Kidney (tissue), 14 donors: ENCODE measurements around the gene MAGI1. TPM values are rescaled to one million over a fixed set of nuclear protein-coding genes. Genes with fewer than 3 reads are reported as not detected.
"Not testable (repeated sequence)": the region's sequence is repeated elsewhere in the genome, so short reads cannot be mapped to it uniquely, and the experiment has no call there.

ENCODE experiments used
- DNase-seq, 5 donors: peaks; one replicate each; pipeline ENCODE4 v3.0.0-alpha.2; 2013 to 2020
- FAIRE-seq: peaks from 2 replicates; lab custom pipeline; 2012; peaks lifted over from hg19 to GRCh38; lab: Jason Lieb, UNC
- H3K27ac ChIP-seq, 2 donors: one replicate each; pipeline ENCODE4 v1.7.0; 2013; ENCODE audit warnings: low read depth in 2 of 2, low read length in 2 of 2, inconsistent platforms in 1 of 2
- H3K27me3 ChIP-seq: one replicate; pipeline ENCODE4 v1.7.1; 2013; ENCODE audit warnings: low read length, inconsistent platforms; ENCODE audit not compliant: control insufficient read depth, insufficient read depth
- H3K36me3 ChIP-seq, 3 donors: one replicate each; pipeline versions ENCODE4 v1.7.0 to v1.7.1; 2013; ENCODE audit warnings: low read length in 3 of 3, control low read depth in 1 of 3, inconsistent platforms in 1 of 3; ENCODE audit not compliant: insufficient read depth in 3 of 3, control insufficient read depth in 2 of 3
- H3K4me1 ChIP-seq, 3 donors: one replicate each; pipeline versions ENCODE4 v1.7.0 to v1.7.1; 2013; ENCODE audit warnings: low read length in 3 of 3, inconsistent platforms in 1 of 3, low read depth in 1 of 3; ENCODE audit not compliant: control insufficient read depth in 2 of 3, insufficient read depth in 2 of 3
- H3K4me3 ChIP-seq, 3 donors: one replicate each; pipeline versions ENCODE4 v1.7.0 to v1.8.1; 2013; ENCODE audit warnings: low read length in 3 of 3, control low read depth in 1 of 3, inconsistent platforms in 1 of 3
- H3K9ac ChIP-seq, 3 donors: one replicate each; pipeline versions ENCODE4 v1.7.0 to v1.7.1; 2013; ENCODE audit warnings: low read length in 3 of 3, control low read depth in 1 of 3, inconsistent platforms in 1 of 3
- H3K9me3 ChIP-seq, 3 donors: one replicate each; pipeline versions ENCODE4 v1.7.0 to v1.7.1; 2013; ENCODE audit warnings: low read length in 3 of 3, control low read depth in 1 of 3, inconsistent platforms in 1 of 3; ENCODE audit not compliant: control insufficient read depth in 2 of 3, insufficient read depth in 1 of 3
- CTCF ChIP-seq: IDR thresholded peaks from 3 replicates; pipeline ENCODE4 v1.5.1; 2012; ENCODE audit warnings: mild to moderate bottlenecking, moderate library complexity, borderline replicate concordance; ENCODE audit not compliant: insufficient read depth; ENCODE audit errors: extremely low read depth
- intact Hi-C: fragments of 100-400 bp; cut with DNase I; formaldehyde crosslinking; loops from one replicate; pipeline ENCODE4 v1.11.1; 2022
- polyA plus RNA-seq: library from polyadenylated mRNA; stranded (reverse); fragments of 350-450 nt; fragmentation: Illumina TruSeq; extraction: RNeasy Lipid Tissue Mini Kit (QIAGEN cat#74804); gene quantifications from one replicate; pipeline ENCODE4 v1.2.3, GENCODE V29; 2014; ENCODE audit warnings: low read depth, low replicate concordance; ENCODE audit not compliant: insufficient read depth
- total RNA-seq: library from RNA; stranded (reverse); fragmentation: NEBNext Ultra II Directional; extraction: Animal tissue kit (Norgen Biotek cat#: 25700); gene quantifications from one replicate; pipeline ENCODE4 v1.2.1, GENCODE V29; 2021
- donor health status: control.
- donor health status: control.
- donor health status: control.
- donor health status: control.
- donor health status: control.
- donor health status: DM: yes; HTN: yes; CAD: no.
- donor health status: Normal renal cell carcinoma (clear cell type).

MAGI1 gene
- total and polyA plus RNA-seq, 2 donors from 2014 or later = 8.2 to 42.8 TPM

- no peaks in the 10 kb centered on the region for H3K27me3 ChIP-seq
- H3K9me3 ChIP-seq = no peaks in the 10 kb centered on the region
- H3K9ac ChIP-seq = no peak overlapping the region
- no peak overlapping the region for H3K27ac ChIP-seq
- H3K4me1 ChIP-seq = no peaks in the 10 kb centered on the region
- no peak for DNase-seq
- FAIRE-seq = no peak
- no peak overlapping the region for H3K4me3 ChIP-seq
- no peaks in the 10 kb centered on the region for H3K36me3 ChIP-seq
- no peak for TF ChIP-seq CTCF
- intact Hi-C loops = no loop called here
Measured at GRCh38 chr3:65893631-65894030, 145.1 kb downstream of the MAGI1 start.

GRCh38 chr3:65891477-65891876 lies 147.2 kb downstream of the MAGI1 start:
- FAIRE-seq, intact Hi-C loops, H3K4me3 ChIP-seq, DNase-seq, H3K27me3 ChIP-seq, H3K4me1 ChIP-seq, H3K9me3 ChIP-seq, H3K27ac ChIP-seq, H3K36me3 ChIP-seq, H3K9ac ChIP-seq: not testable (repeated sequence)

GRCh38 chr3:65890328-65890727 lies 148.4 kb downstream of the MAGI1 start:
- no peak overlapping the region for H3K27ac ChIP-seq
- no peak for TF ChIP-seq CTCF
- FAIRE-seq (no peak), DNase-seq (no peak)
- H3K27me3 ChIP-seq = no peaks in the 10 kb centered on the region
- intact Hi-C loops = no loop called here
- no peaks in the 10 kb centered on the region for H3K4me1 ChIP-seq
- H3K4me3 ChIP-seq = no peak overlapping the region
- H3K9ac ChIP-seq = no peak overlapping the region
- H3K36me3 ChIP-seq = no peaks in the 10 kb centered on the region
- no peaks in the 10 kb centered on the region for H3K9me3 ChIP-seq

GRCh38 chr3:65889707-65890099 lies 149.0 kb downstream of the MAGI1 start:
- DNase-seq (no peak), FAIRE-seq (no peak)
- no peak overlapping the region for H3K27ac ChIP-seq
- no peak overlapping the region for H3K4me3 ChIP-seq
- intact Hi-C loops = no loop called here
- H3K36me3 ChIP-seq = no peaks in the 10 kb centered on the region
- H3K4me1 ChIP-seq = no peaks in the 10 kb centered on the region
- H3K9ac ChIP-seq = no peak overlapping the region
- no peak for TF ChIP-seq CTCF
- H3K27me3 ChIP-seq = no peaks in the 10 kb centered on the region
- no peaks in the 10 kb centered on the region for H3K9me3 ChIP-seq
